DND-41 (cell line): ENCODE results near the gene FOXK2.
"Not testable (repeated sequence)": the region's sequence is repeated elsewhere in the genome, so short reads cannot be mapped to it uniquely, and the experiment has no call there.

Experiments used
- ATAC-seq: fragments of 200-7000 bp; cut with Tn5 transposase; 3 replicates; pipeline ENCODE4 v1.9.1; 2021; ENCODE audit warnings: low read depth; ENCODE audit not compliant: insufficient read depth
- DNase-seq: peaks from one replicate; pipeline ENCODE4 v3.0.0-alpha.2; 2020
- H2AFZ ChIP-seq: 2 replicates; pipeline ENCODE4 v1.6.0; 2012; ENCODE audit warnings: low read depth, low read length
- H3K27ac ChIP-seq: 2 replicates; pipeline ENCODE4 v1.5.1; 2012; ENCODE audit warnings: low read length, inconsistent platforms
- H3K27me3 ChIP-seq: fragments of 200-600 bp; sonication (generic); 2 replicates; pipeline ENCODE4 v1.6.0; 2012; ENCODE audit warnings: low read length, mild to moderate bottlenecking, inconsistent platforms; ENCODE audit not compliant: insufficient read depth, poor library complexity
- H3K36me3 ChIP-seq: 2 replicates; pipeline ENCODE4 v1.5.1; 2012; ENCODE audit warnings: low read length, inconsistent platforms; ENCODE audit not compliant: insufficient read depth
- H3K4me1 ChIP-seq: 2 replicates; pipeline ENCODE4 v1.5.1; 2012; ENCODE audit warnings: mild to moderate bottlenecking, low read length; ENCODE audit not compliant: insufficient read depth
- H3K4me2 ChIP-seq: 2 replicates; pipeline ENCODE4 v1.6.0; 2012; ENCODE audit warnings: mild to moderate bottlenecking, moderate library complexity, low read length, inconsistent platforms; ENCODE audit not compliant: insufficient read depth
- H3K4me3 ChIP-seq, 2 experiments: fragments of 200-600 bp in 1 of 2; shearing (Covaris generic) in 1 of 2; 2 replicates each; pipeline ENCODE4 v1.5.1; 2012 to 2016; ENCODE audit warnings: inconsistent platforms in 2 of 2, low read length in 2 of 2, mild to moderate bottlenecking in 2 of 2, low read depth in 1 of 2, moderate library complexity in 1 of 2
- H3K79me2 ChIP-seq: 2 replicates; pipeline ENCODE4 v1.6.0; 2012; ENCODE audit warnings: low read length, inconsistent platforms; ENCODE audit not compliant: insufficient read depth
- H3K9ac ChIP-seq: 2 replicates; pipeline ENCODE4 v1.6.0; 2012; ENCODE audit warnings: low read depth, mild to moderate bottlenecking, inconsistent platforms, low read length, moderate library complexity
- H3K9me3 ChIP-seq: 2 replicates; pipeline ENCODE4 v1.5.1; 2012; ENCODE audit warnings: low read length, moderate library complexity, mild to moderate bottlenecking, inconsistent platforms; ENCODE audit not compliant: insufficient read depth, severe bottlenecking
- H4K20me1 ChIP-seq: 2 replicates; pipeline ENCODE4 v1.6.0; 2012; ENCODE audit warnings: low read length; ENCODE audit not compliant: insufficient read depth
- EZH2 ChIP-seq: IDR thresholded peaks from 3 replicates; pipeline ENCODE4 v1.6.1; 2012; ENCODE audit warnings: borderline replicate concordance, low read depth, mild to moderate bottlenecking, moderate library complexity, low read length, inconsistent platforms; ENCODE audit not compliant: severe bottlenecking
- TF ChIP-seq, protein P1 (sequence below): IDR thresholded peaks from 2 replicates; pipeline ENCODE4 v1.5.1; 2012; ENCODE audit warnings: borderline replicate concordance, low read length, moderate library complexity, mild to moderate bottlenecking; ENCODE audit not compliant: poor library complexity, severe bottlenecking; ENCODE audit errors: extremely low read depth

FOXK2 gene

GRCh38 chr17:82531431-82531881 lies 11.9 kb downstream of the FOXK2 start:
- H3K27ac ChIP-seq: no peak overlapping the region
- H2AFZ ChIP-seq: no peak overlapping the region
- H3K27me3 ChIP-seq: no peaks in the 10 kb centered on the region
- ATAC-seq (no peak), DNase-seq (no peak)
- peaks cover 90% of the 10 kb centered on the region for H4K20me1 ChIP-seq
- no peak overlapping the region for H3K4me2 ChIP-seq
- peaks cover 99% of the 10 kb centered on the region for H3K79me2 ChIP-seq
- no peaks in the 10 kb centered on the region for H3K9me3 ChIP-seq
- no peak for TF ChIP-seq EZH2
- TF ChIP-seq, protein P1, sequence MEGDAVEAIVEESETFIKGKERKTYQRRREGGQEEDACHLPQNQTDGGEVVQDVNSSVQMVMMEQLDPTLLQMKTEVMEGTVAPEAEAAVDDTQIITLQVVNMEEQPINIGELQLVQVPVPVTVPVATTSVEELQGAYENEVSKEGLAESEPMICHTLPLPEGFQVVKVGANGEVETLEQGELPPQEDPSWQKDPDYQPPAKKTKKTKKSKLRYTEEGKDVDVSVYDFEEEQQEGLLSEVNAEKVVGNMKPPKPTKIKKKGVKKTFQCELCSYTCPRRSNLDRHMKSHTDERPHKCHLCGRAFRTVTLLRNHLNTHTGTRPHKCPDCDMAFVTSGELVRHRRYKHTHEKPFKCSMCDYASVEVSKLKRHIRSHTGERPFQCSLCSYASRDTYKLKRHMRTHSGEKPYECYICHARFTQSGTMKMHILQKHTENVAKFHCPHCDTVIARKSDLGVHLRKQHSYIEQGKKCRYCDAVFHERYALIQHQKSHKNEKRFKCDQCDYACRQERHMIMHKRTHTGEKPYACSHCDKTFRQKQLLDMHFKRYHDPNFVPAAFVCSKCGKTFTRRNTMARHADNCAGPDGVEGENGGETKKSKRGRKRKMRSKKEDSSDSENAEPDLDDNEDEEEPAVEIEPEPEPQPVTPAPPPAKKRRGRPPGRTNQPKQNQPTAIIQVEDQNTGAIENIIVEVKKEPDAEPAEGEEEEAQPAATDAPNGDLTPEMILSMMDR: no peak
- peaks cover 5% of the 10 kb centered on the region for H3K4me1 ChIP-seq
- no peak overlapping the region for H3K4me3 ChIP-seq
- no peak overlapping the region for H3K9ac ChIP-seq
- H3K36me3 ChIP-seq: peaks cover 20% of the 10 kb centered on the region

- no peak overlapping the region for H3K4me2 ChIP-seq
- H3K27ac ChIP-seq: no peak overlapping the region
- TF ChIP-seq, protein P1: no peak
- TF ChIP-seq EZH2: no peak
- ATAC-seq: no peak; the same call in 2 of the 3 replicates
- no peaks in the 10 kb centered on the region for H3K9me3 ChIP-seq
- H3K4me1 ChIP-seq: 0 out of 2 replicates have a peak, but pooled peaks cover 3% of the 10 kb centered on the region
- H4K20me1 ChIP-seq: peaks cover 96% of the 10 kb centered on the region
- H2AFZ ChIP-seq: no peak overlapping the region
- no peak for DNase-seq
- no peak overlapping the region for H3K9ac ChIP-seq
- H3K36me3 ChIP-seq: peaks cover 17% of the 10 kb centered on the region
- H3K79me2 ChIP-seq: peaks cover 99% of the 10 kb centered on the region
- H3K27me3 ChIP-seq: no peaks in the 10 kb centered on the region
- no peak overlapping the region for H3K4me3 ChIP-seq
Observed at GRCh38 chr17:82534401-82534812, 14.9 kb downstream of the FOXK2 start.

GRCh38 chr17:82536512-82537201 lies 17.1 kb downstream of the FOXK2 start:
- TF ChIP-seq EZH2: no peak
- TF ChIP-seq, protein P1: no peak
- ATAC-seq (no peak), DNase-seq (no peak)
- Histone ChIP-seq H3K4me1 (no peaks in the 10 kb centered on the region), H3K4me2 (no peak overlapping the region), H3K9me3 (no peaks in the 10 kb centered on the region), H3K79me2 (peaks cover 99% of the 10 kb centered on the region), H3K36me3 (peaks cover 11% of the 10 kb centered on the region; the same call in 1 of the 2 replicates), H4K20me1 (peaks cover 87% of the 10 kb centered on the region), H3K4me3 (no peak overlapping the region), H2AFZ (no peak overlapping the region), H3K9ac (0 out of 2 replicates have a peak overlapping the region, but pooled peaks have one; percentile 5), H3K27ac (peak overlapping the region; percentile 6), H3K27me3 (no peaks in the 10 kb centered on the region)

DNA sequence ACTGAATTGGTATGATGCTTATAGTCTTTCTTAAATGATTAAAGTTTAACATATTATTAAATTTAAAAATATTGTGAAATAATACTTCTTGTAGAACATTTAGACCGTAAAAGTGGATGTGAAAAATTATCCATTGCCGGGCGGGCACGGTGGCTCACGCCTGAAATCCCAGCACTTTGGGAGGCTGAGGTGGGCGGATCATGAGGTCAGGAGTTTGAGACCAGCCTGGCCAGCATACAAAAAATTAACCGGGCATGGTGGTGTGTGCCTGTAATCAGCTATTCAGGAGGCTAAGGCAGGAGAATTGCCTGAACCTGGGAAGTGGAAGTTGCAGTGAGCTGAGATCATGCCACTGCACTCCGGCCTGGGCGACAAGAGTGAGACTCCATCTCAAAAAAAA lies 17.7 kb downstream of the FOXK2 start:
- not testable (repeated sequence) for H2AFZ ChIP-seq, H3K4me1 ChIP-seq, H3K4me3 ChIP-seq, H3K9me3 ChIP-seq, H3K27ac ChIP-seq, H3K9ac ChIP-seq, DNase-seq, H3K4me2 ChIP-seq, ATAC-seq, H3K27me3 ChIP-seq
- peaks cover 11% of the 10 kb centered on the region; the same call in 1 of the 2 replicates for H3K36me3 ChIP-seq
- H3K79me2 ChIP-seq: peaks cover 99% of the 10 kb centered on the region
- H4K20me1 ChIP-seq: peaks cover 82% of the 10 kb centered on the region

DNA sequence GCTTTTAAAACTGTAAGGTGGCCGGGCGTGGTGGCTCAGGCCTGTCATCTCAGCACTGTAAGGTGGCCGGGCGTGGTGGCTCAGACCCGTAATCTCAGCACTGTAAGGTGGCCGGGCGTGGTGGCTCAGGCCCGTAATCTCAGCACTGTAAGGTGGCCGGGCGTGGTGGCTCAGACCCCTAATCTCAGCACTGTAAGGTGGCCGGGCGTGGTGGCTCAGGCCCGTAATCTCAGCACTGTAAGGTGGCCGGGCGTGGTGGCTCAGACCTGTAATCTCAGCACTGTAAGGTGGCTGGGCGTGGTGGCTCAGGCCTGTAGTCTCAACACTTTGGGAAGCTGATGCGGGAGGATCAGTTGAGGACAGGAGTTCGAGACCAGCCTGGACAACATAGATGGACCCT lies 19.5 kb downstream of the FOXK2 start:
- H3K9me3 ChIP-seq, H3K4me3 ChIP-seq, H3K4me2 ChIP-seq, H3K27ac ChIP-seq, H3K4me1 ChIP-seq, H3K9ac ChIP-seq, H2AFZ ChIP-seq, ATAC-seq, DNase-seq, H3K27me3 ChIP-seq: not testable (repeated sequence)
- peaks cover 14% of the 10 kb centered on the region; the same call in 1 of the 2 replicates for H3K36me3 ChIP-seq
- peaks cover 99% of the 10 kb centered on the region for H3K79me2 ChIP-seq
- peaks cover 79% of the 10 kb centered on the region for H4K20me1 ChIP-seq
